K562 (cell line): Measurements from ENCODE around the gene PCDHGA7. TPM values are rescaled to one million over a fixed set of nuclear protein-coding genes. Genes with fewer than 3 reads are reported as not detected.

Experiments used
- ATAC-seq: fragments of 200-7000 bp; cut with Tn5 transposase; 3 replicates; pipeline ENCODE4 v1.9.1; 2020; ENCODE audit warnings: moderate library complexity
- BruUV-seq: library from RNA; stranded (reverse); fragments of 400-500 nt; replicated peaks from 2 replicates; lab custom pipeline; 2021; lab: Mats Ljungman, UMichigan
- CTCF ChIA-PET: fragments of 300-600 bp; formaldehyde crosslinking; extraction: SDS; loops from one replicate; lab custom pipeline; 2021; ENCODE audit warnings: low intra/inter-chr PET ratio; lab: Yijun Ruan, JAX
- POLR2A ChIA-PET: fragments of 300-600, 350-650 bp; sonication (Branson Sonifier 250); formaldehyde crosslinking; extraction: SDS; loops from one replicate; lab custom pipeline; 2021; ENCODE audit warnings: antibody characterized with exemption, inconsistent platforms; lab: Yijun Ruan, JAX
- DNase-seq, 4 experiments: peaks; one replicate each; pipeline versions ENCODE4 v3.0.0 to v3.0.0-alpha.2; 2011 to 2018; ENCODE audit warnings: low spot score in 3 of 4, mixed read lengths in 3 of 4; ENCODE audit errors: extremely low read depth in 1 of 4
- FAIRE-seq: peaks from 2 replicates; lab custom pipeline; 2011; peaks lifted over from hg19 to GRCh38; lab: Jason Lieb, UNC
- H2AFZ ChIP-seq: 2 replicates; pipeline ENCODE4 v1.6.0; 2011; ENCODE audit warnings: low read depth, low read length, control low read depth, inconsistent platforms
- H3K27ac ChIP-seq: fragments of 200-600 bp; 3 replicates; pipeline ENCODE4 v1.8.0; 2011; ENCODE audit warnings: low read depth, mild to moderate bottlenecking, control low read depth, inconsistent platforms, low read length, moderate library complexity, mixed read lengths; ENCODE audit errors: extremely low read depth
- H3K27me3 ChIP-seq, 2 experiments: fragments of 300-600 bp in 1 of 2; 2 replicates in 1 of 2; 3 replicates in 1 of 2; pipeline versions ENCODE4 v1.6.0 to v1.8.0; 2011; ENCODE audit warnings: inconsistent platforms in 2 of 2, low read length in 2 of 2, mild to moderate bottlenecking in 1 of 2, mixed read lengths in 1 of 2, moderate library complexity in 1 of 2; ENCODE audit not compliant: control insufficient read depth in 2 of 2, insufficient read depth in 2 of 2
- H3K36me3 ChIP-seq: fragments of 300-600 bp; 3 replicates; pipeline ENCODE4 v1.8.0; 2011; ENCODE audit warnings: mild to moderate bottlenecking, low read length, inconsistent platforms; ENCODE audit not compliant: control insufficient read depth, insufficient read depth
- H3K4me1 ChIP-seq, 2 experiments: fragments of 200-600 bp in 1 of 2; replicated peaks in 1 of 2; 2 replicates in 1 of 2; 3 replicates in 1 of 2; pipeline versions ENCODE4 v1.5.1 to v1.8.0; 2011; ENCODE audit warnings: inconsistent platforms in 2 of 2, low read length in 2 of 2, mild to moderate bottlenecking in 1 of 2, mixed read lengths in 1 of 2, moderate library complexity in 1 of 2; ENCODE audit not compliant: control insufficient read depth in 2 of 2, insufficient read depth in 2 of 2
- H3K4me2 ChIP-seq: 2 replicates; pipeline ENCODE4 v1.6.1; 2011; ENCODE audit warnings: low read length, control low read depth, inconsistent platforms, mixed read lengths; ENCODE audit not compliant: insufficient read depth
- H3K4me3 ChIP-seq: fragments of 200-600 bp; sonication (generic), shearing (Covaris generic); 2 replicates; pipeline ENCODE4 v1.5.1; 2016; ENCODE audit warnings: control low read depth, inconsistent platforms
- H3K79me2 ChIP-seq: fragments of 200-600 bp; 3 replicates; pipeline ENCODE4 v1.8.0; 2011; ENCODE audit warnings: low read length, inconsistent platforms; ENCODE audit not compliant: control insufficient read depth, insufficient read depth
- H3K9ac ChIP-seq, 2 experiments: 2 replicates each; pipeline versions ENCODE4 v1.6.0 to v1.6.1; 2011; ENCODE audit warnings: low read depth in 2 of 2, low read length in 2 of 2, control low read depth in 1 of 2, inconsistent platforms in 1 of 2, mild to moderate bottlenecking in 1 of 2, mixed read lengths in 1 of 2; ENCODE audit not compliant: insufficient read depth in 1 of 2
- H3K9me1 ChIP-seq: one replicate; pipeline ENCODE4 v1.6.0; 2011; ENCODE audit warnings: inconsistent platforms, mild to moderate bottlenecking, low read length, moderate library complexity; ENCODE audit not compliant: control insufficient read depth, insufficient read depth
- H3K9me3 ChIP-seq: replicated peaks from 2 replicates; pipeline ENCODE4 v1.5.1; 2011; ENCODE audit warnings: low read depth, low read length, inconsistent platforms; ENCODE audit not compliant: control insufficient read depth, insufficient read depth
- H4K20me1 ChIP-seq: replicated peaks from 2 replicates; pipeline ENCODE4 v1.6.1; 2011; ENCODE audit warnings: low read length, inconsistent platforms, mixed read lengths; ENCODE audit not compliant: control insufficient read depth, insufficient read depth
- BRF2 ChIP-seq: IDR thresholded peaks from 3 replicates; pipeline ENCODE4 v1.6.1; 2011; ENCODE audit warnings: borderline replicate concordance, mild to moderate bottlenecking; ENCODE audit not compliant: insufficient read length, insufficient read depth
- CBFA2T3 ChIP-seq: fragments of 450-650 bp; IDR thresholded peaks from 2 replicates; pipeline ENCODE4 v1.6.1; 2017
- MAX ChIP-seq: sonication (generic); formaldehyde crosslinking; IDR thresholded peaks from 2 replicates; pipeline ENCODE4 v1.9.0; 2022; ENCODE audit warnings: mild to moderate bottlenecking, missing genetic modification reagents
- NFIC ChIP-seq: fragments of 450-650 bp; IDR thresholded peaks from 2 replicates; pipeline ENCODE4 v1.6.1; 2017; ENCODE audit warnings: mild to moderate bottlenecking, inconsistent platforms
- NONO ChIP-seq, 2 experiments: fragments of 200-400 bp in 1 of 2; fragments of 450-650 bp in 1 of 2; formaldehyde crosslinking in 1 of 2; IDR thresholded peaks; 2 replicates each; pipeline ENCODE4 v1.6.1; 2017; ENCODE audit warnings: low read depth in 2 of 2, mild to moderate bottlenecking in 2 of 2, moderate library complexity in 2 of 2, low read length in 1 of 2
- PHF20 ChIP-seq: fragments of 450-650 bp; IDR thresholded peaks from 2 replicates; pipeline ENCODE4 v1.6.1; 2018; ENCODE audit not compliant: partially characterized antibody
- SETDB1 ChIP-seq: IDR thresholded peaks from one replicate; pipeline ENCODE4 v1.6.1; 2012; ENCODE audit warnings: low read length, control low read depth, inconsistent platforms
- SMARCA5 ChIP-seq: fragments of 450-650 bp; IDR thresholded peaks from 2 replicates; pipeline ENCODE4 v1.6.1; 2016
- TCFL5 ChIP-seq: fragments of 250-450 bp; sonication (Bioruptor Pico); conservative IDR thresholded peaks from 2 replicates; pipeline ENCODE4 v1.6.1; 2021; ENCODE audit warnings: mild to moderate bottlenecking, moderate library complexity, matching md5 sums
- U2AF1 ChIP-seq: fragments of 200-400 bp; formaldehyde crosslinking; optimal IDR thresholded peaks from 2 replicates; pipeline ENCODE3; 2017; ENCODE audit warnings: mild to moderate bottlenecking, low read depth, low read length, moderate library complexity
- ZMIZ1 ChIP-seq, 2 experiments: fragments of 150-350 bp in 1 of 2; IDR thresholded peaks; 2 replicates each; pipeline ENCODE4 v1.6.1; 2012 to 2016; ENCODE audit warnings: low read depth in 2 of 2, low read length in 2 of 2, mild to moderate bottlenecking in 1 of 2, moderate library complexity in 1 of 2
- WGBS: fragments of 100-300 bp; shearing (Covaris generic); methylation state at CpG from one replicate; pipeline ENCODE4 v1.1.6; 2016; ENCODE audit warnings: low coverage, mixed read lengths; ENCODE audit not compliant: insufficient coverage; ENCODE audit errors: missing lambda C conversion rate; 5-methylcytosine and 5-hydroxymethylcytosine counted together
- in situ Hi-C: fragments of 300-500 bp; cut with MboI; formaldehyde crosslinking; loops from 4 replicates; pipeline ENCODE4 v1.15.0; 2018; ENCODE audit warnings: inconsistent platforms, mixed read lengths
- intact Hi-C: fragments of 100-400 bp; cut with micrococcal nuclease; formaldehyde crosslinking; loops from 2 replicates; pipeline ENCODE4 v1.14.2; 2022
- polyA plus RNA-seq, 8 experiments: library from polyadenylated mRNA; depleted of rRNA in 4 of 8; stranded (reverse) in 5 of 8; unstranded in 3 of 8; fragments of >200 nt; fragmentation: Nextera tagmentation in 2 of 8; fragmentation: Illumina TruSeq in 1 of 8; extraction: Ambion mirVana in 2 of 8; extraction: Trizol in 1 of 8; gene quantifications; 2 replicates each; pipeline versions ENCODE4 v1.2.1 to v1.2.3, GENCODE V29; 2011 to 2014; ENCODE audit warnings: inconsistent platforms in 1 of 8, missing spikeins in 1 of 8
- total RNA-seq, 7 experiments: library from RNA; depleted of rRNA in 6 of 7; stranded (reverse); fragments of >200 nt in 6 of 7; fragmentation: Illumina TruSeq in 2 of 7; extraction: Trizol in 2 of 7; gene quantifications; 2 replicates each; pipeline versions ENCODE4 v1.2.1 to v1.2.3, GENCODE V29; 2011 to 2021; ENCODE audit warnings: low replicate concordance in 1 of 7
- TF ChIP-seq, protein P1 (sequence below), 2 experiments: IDR thresholded peaks; 2 replicates each; pipeline ENCODE4 v1.6.1; 2012; ENCODE audit warnings: improper control_type of control experiment in 2 of 2, low read depth in 2 of 2, low read length in 2 of 2, borderline replicate concordance in 1 of 2

Gene PCDHGA7
- total and polyA plus RNA-seq, 9 of the 15 experiments (the other 6 are each of a cell fraction or from before 2014, with no cell fraction given) = 0.03 to 0.11 (median 0.06) TPM; not detected in 5

GRCh38 chr5:141430332-141431113, 48.0 kb downstream of the PCDHGA7 start, which contains the start of gene PCDHGA12 (continued):
- TF ChIP-seq, protein P1, sequence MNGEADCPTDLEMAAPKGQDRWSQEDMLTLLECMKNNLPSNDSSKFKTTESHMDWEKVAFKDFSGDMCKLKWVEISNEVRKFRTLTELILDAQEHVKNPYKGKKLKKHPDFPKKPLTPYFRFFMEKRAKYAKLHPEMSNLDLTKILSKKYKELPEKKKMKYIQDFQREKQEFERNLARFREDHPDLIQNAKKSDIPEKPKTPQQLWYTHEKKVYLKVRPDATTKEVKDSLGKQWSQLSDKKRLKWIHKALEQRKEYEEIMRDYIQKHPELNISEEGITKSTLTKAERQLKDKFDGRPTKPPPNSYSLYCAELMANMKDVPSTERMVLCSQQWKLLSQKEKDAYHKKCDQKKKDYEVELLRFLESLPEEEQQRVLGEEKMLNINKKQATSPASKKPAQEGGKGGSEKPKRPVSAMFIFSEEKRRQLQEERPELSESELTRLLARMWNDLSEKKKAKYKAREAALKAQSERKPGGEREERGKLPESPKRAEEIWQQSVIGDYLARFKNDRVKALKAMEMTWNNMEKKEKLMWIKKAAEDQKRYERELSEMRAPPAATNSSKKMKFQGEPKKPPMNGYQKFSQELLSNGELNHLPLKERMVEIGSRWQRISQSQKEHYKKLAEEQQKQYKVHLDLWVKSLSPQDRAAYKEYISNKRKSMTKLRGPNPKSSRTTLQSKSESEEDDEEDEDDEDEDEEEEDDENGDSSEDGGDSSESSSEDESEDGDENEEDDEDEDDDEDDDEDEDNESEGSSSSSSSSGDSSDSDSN (IDR thresholded peaks at IDR 0.05; ENCODE audit: borderline replicate concordance in 1 of 2, low read depth in 2 of 2, low read length in 2 of 2) = no peak
- no peak for TF ChIP-seq MAX (CRISPR knock-in tag)

GRCh38 chr5:141431286-141431685, 48.7 kb downstream of the PCDHGA7 start:
- ATAC-seq (no peak), DNase-seq (no peak), FAIRE-seq (no peak)
- H3K4me2 ChIP-seq = no peak overlapping the region
- ChIA-PET POLR2A (interaction anchor here (0.7 kb wide), 1 partner anchor 84 kb away, joined by 3 read pairs; no protein-coding TSS in a partner anchor), CTCF (no interaction called here)
- H3K9me1 ChIP-seq = no peaks in the 10 kb centered on the region
- H3K27ac ChIP-seq = no peak overlapping the region
- BruUV-seq = no TSS peak
- no peaks in the 10 kb centered on the region for H3K79me2 ChIP-seq
- H3K4me3 ChIP-seq = no peak overlapping the region
- H3K9ac ChIP-seq = no peak overlapping the region
- no peak overlapping the region for H2AFZ ChIP-seq
- no peaks in the 10 kb centered on the region; the same call in 1 of the 2 replicates for H3K9me3 ChIP-seq
- WGBS = 67% methylated on average over 36 of the region's 37 CpGs
- H3K36me3 ChIP-seq = no peaks in the 10 kb centered on the region
- no peaks in the 10 kb centered on the region for H4K20me1 ChIP-seq
- in situ Hi-C loops (no loop called here), intact Hi-C loops (no loop called here)
- peaks cover 0 to 22% of the 10 kb centered on the region in 2 experiments; a peak in 2 of 5 replicates for H3K4me1 ChIP-seq
- H3K27me3 ChIP-seq = peaks cover 10 to 32% of the 10 kb centered on the region in 2 experiments; a peak in 3 of 5 replicates
- no peak for TF ChIP-seq ZMIZ1 (IDR thresholded peaks at IDR 0.05; ENCODE audit: low read depth in 2 of 2, low read length in 2 of 2)
- TF ChIP-seq SETDB1 = no peak
- no peak for TF ChIP-seq CBFA2T3
- TF ChIP-seq NONO (IDR thresholded peaks at IDR 0.05; ENCODE audit: low read depth in 2 of 2, low read length in 1 of 2) = no peak
- no peak for TF ChIP-seq PHF20
- TF ChIP-seq BRF2 = no peak
- TF ChIP-seq NFIC = no peak
- no peak for TF ChIP-seq SMARCA5
- TF ChIP-seq U2AF1 = no peak
- TF ChIP-seq TCFL5 (CRISPR knock-in tag) = no peak
